SK-N-SH (cell line): Measurements from ENCODE around the gene ATG4B. TPM values are rescaled to one million over a fixed set of nuclear protein-coding genes. Genes with fewer than 3 reads are reported as not detected.

Experiments used
- CTCF ChIA-PET: fragments of 300-600, 350-600 bp; formaldehyde crosslinking; extraction: SDS; loops from one replicate; lab custom pipeline; 2021; lab: Yijun Ruan, JAX
- POLR2A ChIA-PET: fragments of 350-600 bp; sonication (Branson Sonifier 250); formaldehyde crosslinking; extraction: SDS; loops from one replicate; lab custom pipeline; 2020; ENCODE audit warnings: antibody characterized with exemption, inconsistent platforms; lab: Yijun Ruan, JAX
- DNase-seq: peaks from one replicate; pipeline ENCODE4 v3.0.0; 2012
- H2AFZ ChIP-seq: fragments of 200-600 bp; sonication (generic); 2 replicates; pipeline ENCODE4 v1.8.1; 2016; ENCODE audit warnings: antibody characterized with exemption, mild to moderate bottlenecking, low read depth
- H3F3A ChIP-seq: fragments of 200-600 bp; sonication (generic); replicated peaks from 2 replicates; pipeline ENCODE3; 2016; ENCODE audit warnings: antibody characterized with exemption, mild to moderate bottlenecking; ENCODE audit not compliant: insufficient read depth
- H3K27ac ChIP-seq, 2 experiments: fragments of 200-500 bp in 1 of 2; fragments of 200-600 bp in 1 of 2; sonication (Bioruptor generic) in 1 of 2; sonication (generic), shearing (Covaris generic) in 1 of 2; 2 replicates each; pipeline versions ENCODE4 v1.5.1 to v1.6.1; 2014 to 2016; ENCODE audit warnings: low read depth in 2 of 2, inconsistent platforms in 1 of 2, low read length in 1 of 2, mild to moderate bottlenecking in 1 of 2, mixed read lengths in 1 of 2
- H3K27me3 ChIP-seq: fragments of 200-600 bp; sonication (generic), shearing (Covaris generic); 2 replicates; pipeline ENCODE4 v1.6.1; 2016; ENCODE audit warnings: mixed run types; ENCODE audit not compliant: insufficient read depth
- H3K36me3 ChIP-seq, 2 experiments: fragments of 200-500 bp in 1 of 2; fragments of 200-600 bp in 1 of 2; sonication (Bioruptor generic) in 1 of 2; sonication (generic) in 1 of 2; replicated peaks in 1 of 2; 2 replicates each; pipeline versions ENCODE3 to v1.5.1; 2014 to 2016; ENCODE audit warnings: low read length in 1 of 2, mild to moderate bottlenecking in 1 of 2; ENCODE audit not compliant: insufficient read depth in 2 of 2, control insufficient read depth in 1 of 2
- H3K4me1 ChIP-seq, 2 experiments: fragments of 200-500 bp in 1 of 2; fragments of 200-600 bp in 1 of 2; sonication (Bioruptor generic) in 1 of 2; sonication (generic), shearing (Covaris generic) in 1 of 2; 2 replicates each; pipeline versions ENCODE4 v1.5.1 to v1.6.1; 2014 to 2016; ENCODE audit warnings: low read depth in 1 of 2, low read length in 1 of 2, mixed run types in 1 of 2; ENCODE audit not compliant: insufficient read depth in 2 of 2, control insufficient read depth in 1 of 2
- H3K4me2 ChIP-seq: fragments of 200-600 bp; sonication (generic), shearing (Covaris generic); 2 replicates; pipeline ENCODE4 v1.6.1; 2017; ENCODE audit warnings: mixed run types
- H3K4me3 ChIP-seq, 2 experiments: fragments of 200-500 bp in 1 of 2; fragments of 200-600 bp in 1 of 2; sonication (Bioruptor generic) in 1 of 2; sonication (generic), shearing (Covaris generic) in 1 of 2; 2 replicates each; pipeline versions ENCODE4 v1.5.1 to v1.8.1; 2014 to 2016; ENCODE audit warnings: low read depth in 2 of 2, inconsistent platforms in 1 of 2, low read length in 1 of 2, mild to moderate bottlenecking in 1 of 2, mixed read lengths in 1 of 2, moderate library complexity in 1 of 2
- H3K79me2 ChIP-seq: fragments of 200-600 bp; sonication (generic); 2 replicates; pipeline ENCODE4 v1.8.1; 2017; ENCODE audit warnings: mild to moderate bottlenecking; ENCODE audit not compliant: insufficient read depth
- H3K9ac ChIP-seq: fragments of 200-600 bp; sonication (generic); 2 replicates; pipeline ENCODE4 v1.6.1; 2017; ENCODE audit warnings: mixed run types
- H3K9me2 ChIP-seq: fragments of 200-600 bp; sonication (generic); 2 replicates; pipeline ENCODE4 v1.6.1; 2017; ENCODE audit warnings: mixed run types
- H3K9me3 ChIP-seq: fragments of 200-600 bp; sonication (generic); 2 replicates; pipeline ENCODE4 v1.6.1; 2017; ENCODE audit warnings: mixed run types, mild to moderate bottlenecking, moderate library complexity
- H4K20me1 ChIP-seq: fragments of 200-600 bp; sonication (generic); 2 replicates; pipeline ENCODE4 v1.6.1; 2017; ENCODE audit warnings: mild to moderate bottlenecking, mixed run types; ENCODE audit not compliant: insufficient read depth
- ELF1 ChIP-seq: IDR thresholded peaks from 2 replicates; pipeline ENCODE4 v1.4.0; 2012
- JUND ChIP-seq: IDR thresholded peaks from 2 replicates; pipeline ENCODE4 v1.4.0; 2012
- MEF2A ChIP-seq: IDR thresholded peaks from 2 replicates; pipeline ENCODE4 v1.4.0; 2012; ENCODE audit warnings: low read depth, borderline replicate concordance
- POLR2AphosphoS5 ChIP-seq: IDR thresholded peaks from 2 replicates; pipeline ENCODE4 v1.6.1; 2012; ENCODE audit warnings: low read depth, low read length
- RXRA ChIP-seq: IDR thresholded peaks from 2 replicates; pipeline ENCODE4 v1.4.0; 2012; ENCODE audit warnings: low read depth, mild to moderate bottlenecking, borderline replicate concordance
- WGBS: methylation state at CpG from one replicate; pipeline ENCODE4 v1.1.6; 2017; ENCODE audit warnings: low lambda C conversion rate; 5-methylcytosine and 5-hydroxymethylcytosine counted together
- polyA plus RNA-seq, 3 experiments: library from polyadenylated mRNA; depleted of rRNA; stranded (reverse); fragments of >200 nt; gene quantifications; 2 replicates each; pipeline ENCODE4 v1.2.3, GENCODE V29; 2012
- TF ChIP-seq, protein P1 (sequence below): fragments of 150-350 bp; IDR thresholded peaks from 2 replicates; pipeline ENCODE4 v1.6.1; 2017; ENCODE audit warnings: antibody characterized with exemption, low read length, low read depth, borderline replicate concordance
- TF ChIP-seq, protein P2 (sequence below): IDR thresholded peaks from 2 replicates; pipeline ENCODE4 v1.4.0; 2012; ENCODE audit warnings: low read depth, borderline replicate concordance
- TF ChIP-seq, protein P3 (sequence below): IDR thresholded peaks from 2 replicates; pipeline ENCODE4; 2012
- TF ChIP-seq, protein P4 (sequence below): IDR thresholded peaks from 2 replicates; pipeline ENCODE4 v1.4.0; 2012; ENCODE audit warnings: low read depth

The ATG4B gene
- polyA plus RNA-seq, 1 of the 3 experiments (the other 2 are of a cell fraction) = 107 TPM

DNA sequence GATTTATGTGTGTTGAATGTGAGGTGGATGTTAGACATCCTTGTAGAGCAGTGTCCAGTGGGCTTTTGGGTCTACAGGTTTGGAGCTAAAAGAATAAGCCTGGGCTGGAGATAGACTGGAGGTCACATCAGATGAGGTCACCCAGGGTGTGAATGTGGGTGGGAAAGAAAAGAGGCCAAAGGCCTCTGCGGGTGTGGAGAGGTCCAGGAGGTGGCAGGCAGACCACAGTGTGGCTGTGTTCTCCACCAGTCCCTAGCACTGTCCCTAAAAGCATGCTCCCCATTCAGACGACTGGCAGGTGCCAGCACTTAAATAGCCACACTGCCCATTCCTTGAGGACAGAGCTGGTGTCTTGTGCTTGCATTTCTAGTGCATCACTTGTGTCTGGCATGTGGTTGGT is 4.1 kb downstream of the ATG4B start (continued):
- TF ChIP-seq, protein P1, sequence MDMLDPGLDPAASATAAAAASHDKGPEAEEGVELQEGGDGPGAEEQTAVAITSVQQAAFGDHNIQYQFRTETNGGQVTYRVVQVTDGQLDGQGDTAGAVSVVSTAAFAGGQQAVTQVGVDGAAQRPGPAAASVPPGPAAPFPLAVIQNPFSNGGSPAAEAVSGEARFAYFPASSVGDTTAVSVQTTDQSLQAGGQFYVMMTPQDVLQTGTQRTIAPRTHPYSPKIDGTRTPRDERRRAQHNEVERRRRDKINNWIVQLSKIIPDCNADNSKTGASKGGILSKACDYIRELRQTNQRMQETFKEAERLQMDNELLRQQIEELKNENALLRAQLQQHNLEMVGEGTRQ = no peak
- no peak for TF ChIP-seq JUND

DNA sequence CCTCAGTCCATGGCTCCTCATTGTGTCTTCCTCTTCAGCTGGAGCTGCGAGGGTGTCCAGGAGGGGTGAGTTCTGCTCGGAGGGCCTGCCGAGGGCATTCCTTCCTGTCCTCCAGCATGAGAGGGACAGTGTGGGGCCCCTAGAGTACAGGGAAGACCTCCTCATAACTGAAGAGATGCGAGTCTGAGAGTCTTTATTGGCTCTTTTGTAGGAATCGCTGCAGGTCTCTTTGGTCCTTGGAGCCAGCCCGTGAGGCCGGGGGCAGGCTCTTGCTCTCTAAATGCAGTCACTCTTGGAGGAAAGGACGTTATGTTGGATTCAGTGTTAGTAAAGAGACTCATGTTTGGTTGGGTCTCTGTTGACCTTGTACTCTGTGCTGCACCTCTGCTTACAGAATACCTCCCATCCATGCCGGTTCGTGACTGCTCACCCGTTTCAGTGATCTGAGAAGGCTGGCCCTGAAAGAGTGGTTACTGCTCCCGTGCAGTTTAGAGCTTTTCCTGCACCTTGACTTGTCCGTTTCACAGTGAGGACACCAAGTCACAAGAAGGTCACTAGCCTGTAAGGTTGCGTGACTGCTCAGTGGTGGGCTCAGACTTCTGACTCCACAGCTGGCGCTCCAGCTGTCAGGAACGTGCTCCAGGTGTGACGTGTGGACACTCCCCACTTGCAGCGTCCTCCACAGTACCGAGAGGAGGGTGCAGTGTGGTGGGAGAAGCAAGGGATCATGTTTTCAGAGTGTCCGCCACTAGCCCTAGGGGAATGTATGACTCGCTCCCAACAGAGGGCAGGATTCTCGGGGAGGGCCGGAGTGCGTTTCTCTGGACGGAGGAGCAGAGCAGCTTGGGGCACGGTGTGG is 7.8 kb downstream of the ATG4B start:
- Histone ChIP-seq H3K9me2 (no peaks in the 10 kb centered on the region), H3K4me2 (no peak overlapping the region), H3K4me1 (peaks cover 0 to 6% of the 10 kb centered on the region in 2 experiments; a peak in 1 of 4 replicates), H3F3A (peaks cover 4% of the 10 kb centered on the region), H2AFZ (no peak overlapping the region), H3K36me3 (peaks cover 0 to 2% of the 10 kb centered on the region in 2 experiments), H3K9ac (no peak overlapping the region), H3K27me3 (no peaks in the 10 kb centered on the region), H4K20me1 (peaks cover 86% of the 10 kb centered on the region), H3K79me2 (peaks cover 100% of the 10 kb centered on the region), H3K27ac (no peak overlapping the region), H3K9me3 (no peaks in the 10 kb centered on the region), H3K4me3 (no peak overlapping the region)
- ChIA-PET POLR2A (no interaction called here), CTCF (interaction anchor here (0.6 to 11.9 kb wide), 3 partner anchors 15 to 47 kb away, joined by 3 to 77 read pairs (median 3); no protein-coding TSS in a partner anchor)
- TF ChIP-seq, protein P2, sequence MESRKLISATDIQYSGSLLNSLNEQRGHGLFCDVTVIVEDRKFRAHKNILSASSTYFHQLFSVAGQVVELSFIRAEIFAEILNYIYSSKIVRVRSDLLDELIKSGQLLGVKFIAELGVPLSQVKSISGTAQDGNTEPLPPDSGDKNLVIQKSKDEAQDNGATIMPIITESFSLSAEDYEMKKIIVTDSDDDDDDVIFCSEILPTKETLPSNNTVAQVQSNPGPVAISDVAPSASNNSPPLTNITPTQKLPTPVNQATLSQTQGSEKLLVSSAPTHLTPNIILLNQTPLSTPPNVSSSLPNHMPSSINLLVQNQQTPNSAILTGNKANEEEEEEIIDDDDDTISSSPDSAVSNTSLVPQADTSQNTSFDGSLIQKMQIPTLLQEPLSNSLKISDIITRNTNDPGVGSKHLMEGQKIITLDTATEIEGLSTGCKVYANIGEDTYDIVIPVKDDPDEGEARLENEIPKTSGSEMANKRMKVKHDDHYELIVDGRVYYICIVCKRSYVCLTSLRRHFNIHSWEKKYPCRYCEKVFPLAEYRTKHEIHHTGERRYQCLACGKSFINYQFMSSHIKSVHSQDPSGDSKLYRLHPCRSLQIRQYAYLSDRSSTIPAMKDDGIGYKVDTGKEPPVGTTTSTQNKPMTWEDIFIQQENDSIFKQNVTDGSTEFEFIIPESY = no peak
- TF ChIP-seq MEF2A (no peak), POLR2AphosphoS5 (no peak), ELF1 (no peak), RXRA (no peak)
- TF ChIP-seq, protein P3, sequence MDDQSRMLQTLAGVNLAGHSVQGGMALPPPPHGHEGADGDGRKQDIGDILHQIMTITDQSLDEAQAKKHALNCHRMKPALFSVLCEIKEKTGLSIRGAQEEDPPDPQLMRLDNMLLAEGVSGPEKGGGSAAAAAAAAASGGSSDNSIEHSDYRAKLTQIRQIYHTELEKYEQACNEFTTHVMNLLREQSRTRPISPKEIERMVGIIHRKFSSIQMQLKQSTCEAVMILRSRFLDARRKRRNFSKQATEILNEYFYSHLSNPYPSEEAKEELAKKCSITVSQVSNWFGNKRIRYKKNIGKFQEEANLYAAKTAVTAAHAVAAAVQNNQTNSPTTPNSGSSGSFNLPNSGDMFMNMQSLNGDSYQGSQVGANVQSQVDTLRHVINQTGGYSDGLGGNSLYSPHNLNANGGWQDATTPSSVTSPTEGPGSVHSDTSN = no peak
- TF ChIP-seq, protein P4, sequence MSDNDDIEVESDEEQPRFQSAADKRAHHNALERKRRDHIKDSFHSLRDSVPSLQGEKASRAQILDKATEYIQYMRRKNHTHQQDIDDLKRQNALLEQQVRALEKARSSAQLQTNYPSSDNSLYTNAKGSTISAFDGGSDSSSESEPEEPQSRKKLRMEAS = no peak
- WGBS = 98% methylated on average over 24 of the region's 26 CpGs
- DNase-seq = no peak
